GM19025 (cell line): ENCODE measurements around the gene LIMS4.
A peak's percentile ranks its signal among the peaks of the same experiment; 100 is the strongest.
"Not testable (repeated sequence)": the region's sequence is repeated elsewhere in the genome, so short reads cannot be mapped to it uniquely, and the experiment has no call there.

Experiments used
- ATAC-seq: cut with Tn5 transposase; IDR thresholded peaks from one replicate; pipeline ENCODE4 v1.9.1; 2021; ENCODE audit warnings: mild to moderate bottlenecking, low read depth, moderate library complexity; ENCODE audit not compliant: unreplicated experiment

LIMS4 gene, protein sequence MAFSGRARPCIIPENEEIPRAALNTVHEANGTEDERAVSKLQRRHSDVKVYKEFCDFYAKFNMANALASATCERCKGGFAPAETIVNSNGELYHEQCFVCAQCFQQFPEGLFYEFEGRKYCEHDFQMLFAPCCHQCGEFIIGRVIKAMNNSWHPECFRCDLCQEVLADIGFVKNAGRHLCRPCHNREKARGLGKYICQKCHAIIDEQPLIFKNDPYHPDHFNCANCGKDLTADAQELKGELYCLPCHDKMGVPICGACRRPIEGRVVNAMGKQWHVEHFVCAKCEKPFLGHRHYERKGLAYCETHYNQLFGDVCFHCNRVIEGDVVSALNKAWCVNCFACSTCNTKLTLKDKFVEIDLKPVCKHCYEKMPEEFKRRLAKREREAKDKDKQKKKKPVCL

DNA sequence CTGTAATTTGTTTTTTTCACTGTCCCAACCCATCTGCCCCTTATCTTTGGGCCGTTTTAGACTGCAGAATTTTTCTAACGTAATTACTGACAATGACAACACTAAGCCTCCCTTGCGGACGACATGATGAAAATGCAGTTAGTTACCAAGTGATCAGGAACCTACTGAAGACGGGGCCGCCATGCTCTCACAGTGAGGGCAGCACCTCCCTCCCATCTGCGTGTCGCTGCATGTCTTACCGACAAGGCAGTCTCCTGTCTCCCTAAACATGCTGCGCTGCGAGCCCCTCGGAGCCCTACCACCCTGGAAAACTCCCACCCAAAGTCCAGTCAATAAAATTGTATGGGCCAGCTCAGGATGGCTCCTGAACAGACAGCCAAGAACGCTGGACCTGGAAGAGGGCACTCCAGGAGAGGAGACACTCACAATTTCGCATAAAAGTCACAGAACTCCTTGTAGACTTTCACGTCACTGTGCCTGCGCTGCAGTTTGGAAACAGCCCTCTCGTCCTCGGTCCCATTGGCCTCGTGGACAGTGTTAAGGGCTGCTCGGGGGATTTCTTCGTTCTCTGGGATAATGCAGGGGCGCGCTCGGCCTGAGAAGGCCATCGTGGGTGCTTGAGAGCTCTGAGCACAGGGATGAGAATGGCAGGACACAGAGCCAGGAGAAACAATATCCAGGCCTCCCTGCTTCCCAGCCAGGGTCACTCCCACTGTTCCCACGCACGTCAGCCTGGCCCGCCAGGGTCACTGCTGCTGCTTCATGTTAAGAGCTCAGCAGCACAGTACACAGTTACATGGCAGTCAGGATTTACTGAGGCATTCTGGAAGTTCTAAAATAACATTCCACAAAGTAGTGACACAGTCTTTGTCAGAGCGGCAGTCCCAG, at the start of gene LIMS4:
TSS of gene LIMS4 (minus strand) at position 646 of the 888 bp plus-strand sequence. CDS start at position 608, 38 bp downstream.
- ATAC-seq, result not testable (repeated sequence)

DNA sequence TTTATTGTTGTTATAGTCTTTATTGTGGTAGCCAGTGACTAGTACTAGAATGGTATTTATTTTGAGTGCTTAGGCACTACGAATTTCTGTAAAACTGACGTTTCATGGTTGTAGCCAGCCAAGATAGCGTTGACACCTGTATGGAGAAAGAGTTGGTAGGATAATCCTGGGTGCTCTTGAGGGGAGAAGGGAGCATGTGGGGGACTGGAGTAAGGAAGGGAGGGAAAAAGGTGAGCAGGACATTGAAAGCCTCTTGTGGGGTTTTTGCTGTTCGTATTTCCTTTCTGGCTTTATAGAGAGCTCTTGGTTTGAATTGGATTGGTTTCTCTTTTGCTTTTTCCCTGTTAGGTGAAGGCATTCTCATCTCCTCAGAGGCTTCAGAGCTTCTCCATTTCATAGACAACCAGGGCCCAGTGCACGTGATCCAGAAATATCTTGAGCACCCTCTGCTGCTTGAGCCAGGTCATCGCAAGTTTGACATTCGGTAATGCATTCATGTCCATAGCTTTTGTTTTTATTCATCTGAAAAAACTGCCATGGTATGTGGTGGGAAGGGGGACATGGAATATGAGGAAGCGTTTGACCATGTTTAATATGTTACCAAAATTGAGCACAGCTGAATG, 27.2 kb upstream of the LIMS4 start:
- ATAC-seq, result peak; percentile 55

DNA sequence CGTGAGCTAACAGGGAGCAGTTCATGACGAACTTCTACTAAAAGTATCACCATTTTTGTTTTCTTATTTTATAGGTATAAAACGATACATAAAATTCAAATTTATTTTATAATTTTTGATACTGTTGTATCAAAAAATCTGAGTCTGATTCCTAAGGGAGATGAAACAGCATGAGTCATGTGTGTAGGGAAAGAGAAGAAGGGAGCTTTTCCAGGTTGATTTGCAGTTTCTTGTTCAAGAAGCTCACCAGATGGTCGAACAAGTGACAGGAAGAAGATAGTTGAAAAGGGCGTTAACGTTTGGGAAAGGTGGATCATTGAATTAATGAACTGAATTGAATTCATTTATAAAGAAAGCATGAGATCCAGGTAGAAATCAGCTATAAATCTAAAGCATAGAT, 23.4 kb upstream of the LIMS4 start:
- not testable (repeated sequence) for ATAC-seq

DNA sequence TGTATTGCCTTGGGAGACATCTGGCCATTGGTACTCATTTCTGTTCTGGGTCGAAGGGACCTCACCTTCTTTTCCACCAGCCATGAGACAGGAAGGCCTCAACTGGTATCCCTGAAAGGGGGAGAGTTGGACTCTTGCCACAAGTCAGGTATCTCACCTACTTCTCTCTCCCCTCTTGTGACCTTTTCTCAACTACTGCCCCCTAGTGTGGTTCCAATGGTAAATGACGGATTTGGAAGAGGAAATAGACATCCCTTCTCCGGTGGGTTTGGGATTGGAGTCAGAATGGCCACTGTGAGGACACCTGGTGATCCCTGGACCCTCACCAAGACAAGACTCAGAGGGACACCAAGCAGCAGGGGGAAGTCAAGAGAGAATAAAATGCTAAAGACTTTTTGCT, 21.9 kb upstream of the LIMS4 start:
- not testable (repeated sequence) for ATAC-seq

DNA sequence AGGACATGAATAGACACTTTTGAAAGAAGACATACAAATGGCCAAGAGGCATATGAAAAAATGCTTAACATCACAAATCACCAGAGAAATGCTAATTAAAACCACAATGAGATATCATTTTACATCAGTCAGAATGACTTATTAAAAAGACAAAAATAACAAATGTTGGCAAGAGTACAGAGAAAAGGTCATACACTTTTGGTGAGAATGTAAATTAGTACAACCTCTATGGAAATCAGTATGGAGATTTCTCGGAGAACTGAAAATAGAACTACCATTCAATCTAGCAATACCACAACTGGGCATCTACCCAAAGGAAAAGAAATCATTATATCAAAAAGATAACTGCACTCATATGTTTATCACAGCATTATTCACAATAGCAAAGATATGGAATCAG, 16.4 kb upstream of the LIMS4 start:
- not testable (repeated sequence) for ATAC-seq

DNA sequence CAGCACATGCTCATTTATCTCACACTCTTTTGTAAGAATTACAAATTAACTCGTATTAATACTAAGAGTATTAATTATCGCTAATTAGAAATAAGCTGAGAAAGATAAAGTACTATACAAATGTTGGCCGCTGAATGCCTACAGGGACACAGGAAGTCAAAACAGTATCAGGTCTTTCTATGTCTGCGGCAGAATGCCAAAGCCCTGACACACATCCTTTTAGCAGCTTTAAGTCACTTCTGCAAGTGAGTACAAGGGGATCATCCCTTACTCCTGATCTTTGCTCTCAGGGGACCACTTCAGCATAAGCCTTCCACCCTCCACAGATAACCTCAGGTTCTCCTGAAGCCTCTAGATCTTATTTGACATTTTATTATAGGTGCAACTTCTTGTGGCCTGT, 10.1 kb upstream of the LIMS4 start:
- ATAC-seq, result not testable (repeated sequence)

DNA sequence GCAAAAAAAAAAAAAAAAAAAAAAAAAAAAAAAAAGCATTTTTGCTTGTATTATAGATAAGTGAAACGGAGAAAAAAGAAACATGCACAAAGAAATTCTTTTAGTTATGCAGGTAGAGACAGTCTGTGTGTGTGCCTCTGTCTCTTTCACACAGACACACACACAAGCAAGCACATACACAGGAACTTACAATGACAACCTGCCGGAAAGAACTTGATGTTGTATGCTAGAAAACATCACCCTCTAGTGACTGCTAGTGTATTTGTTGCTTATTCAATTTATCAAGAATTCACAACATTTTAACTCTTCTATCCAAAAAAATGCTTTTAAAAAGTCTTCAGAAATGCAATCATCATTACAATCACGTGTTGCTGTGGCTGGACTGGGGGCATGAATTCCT, 8.6 kb upstream of the LIMS4 start:
- not testable (repeated sequence) for ATAC-seq

DNA sequence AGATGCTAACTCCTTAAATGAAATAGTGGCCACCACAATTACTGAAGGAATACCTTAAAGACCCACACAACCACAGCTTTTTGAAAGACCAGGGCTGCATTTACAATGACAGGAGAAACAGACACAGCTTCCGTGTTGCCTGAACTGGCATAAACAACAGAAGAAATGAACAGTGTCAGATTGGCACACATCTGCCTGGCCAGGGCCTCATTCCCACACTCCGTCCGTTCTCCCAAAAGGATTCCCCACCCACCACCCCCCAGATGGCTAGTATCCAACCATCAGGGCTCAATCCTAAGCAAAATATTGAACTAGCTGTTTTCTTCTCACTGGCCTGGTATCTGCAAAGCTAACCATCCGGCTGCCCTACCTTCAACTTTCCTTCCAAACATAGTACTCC, 7.5 kb upstream of the LIMS4 start:
- not testable (repeated sequence) for ATAC-seq

DNA sequence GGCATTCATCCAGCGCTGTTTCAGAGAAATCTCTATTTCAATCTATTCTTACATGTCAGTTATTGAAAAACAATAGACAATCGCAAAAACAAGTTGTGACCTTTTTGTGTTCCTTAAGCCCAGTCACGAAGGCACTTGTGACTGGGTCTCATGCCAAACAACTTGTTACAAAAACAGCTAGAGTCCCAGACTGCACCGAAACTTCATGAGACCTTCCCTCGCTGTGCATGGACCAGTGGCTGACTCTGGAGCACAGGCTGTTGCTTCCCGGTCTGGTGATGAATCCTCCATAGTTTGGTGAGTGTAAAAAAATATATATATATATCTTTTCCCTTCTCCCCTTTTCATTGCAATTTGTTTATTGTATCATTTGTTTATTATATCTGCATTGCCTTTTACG, 4.8 kb upstream of the LIMS4 start:
- not testable (repeated sequence) for ATAC-seq

DNA sequence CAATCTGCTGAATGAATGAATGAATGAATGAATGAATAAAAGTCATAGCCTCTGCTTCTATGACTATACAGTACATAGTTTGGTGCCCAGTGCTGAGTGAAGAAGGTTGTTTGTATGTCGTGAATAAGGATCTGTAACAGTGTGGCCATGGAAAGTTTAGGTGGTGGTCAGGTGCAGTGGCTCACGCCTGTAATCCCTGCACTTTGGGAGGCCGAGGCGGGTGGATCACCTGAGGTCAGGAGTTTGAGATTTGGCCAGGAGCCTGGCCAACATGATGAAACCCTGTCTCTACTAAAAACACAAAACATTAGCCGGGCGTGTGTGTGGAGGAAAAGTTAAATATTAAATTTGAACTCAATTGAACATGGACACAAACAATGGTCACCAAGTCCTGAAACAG, 4.3 kb upstream of the LIMS4 start:
- ATAC-seq, result not testable (repeated sequence)

DNA sequence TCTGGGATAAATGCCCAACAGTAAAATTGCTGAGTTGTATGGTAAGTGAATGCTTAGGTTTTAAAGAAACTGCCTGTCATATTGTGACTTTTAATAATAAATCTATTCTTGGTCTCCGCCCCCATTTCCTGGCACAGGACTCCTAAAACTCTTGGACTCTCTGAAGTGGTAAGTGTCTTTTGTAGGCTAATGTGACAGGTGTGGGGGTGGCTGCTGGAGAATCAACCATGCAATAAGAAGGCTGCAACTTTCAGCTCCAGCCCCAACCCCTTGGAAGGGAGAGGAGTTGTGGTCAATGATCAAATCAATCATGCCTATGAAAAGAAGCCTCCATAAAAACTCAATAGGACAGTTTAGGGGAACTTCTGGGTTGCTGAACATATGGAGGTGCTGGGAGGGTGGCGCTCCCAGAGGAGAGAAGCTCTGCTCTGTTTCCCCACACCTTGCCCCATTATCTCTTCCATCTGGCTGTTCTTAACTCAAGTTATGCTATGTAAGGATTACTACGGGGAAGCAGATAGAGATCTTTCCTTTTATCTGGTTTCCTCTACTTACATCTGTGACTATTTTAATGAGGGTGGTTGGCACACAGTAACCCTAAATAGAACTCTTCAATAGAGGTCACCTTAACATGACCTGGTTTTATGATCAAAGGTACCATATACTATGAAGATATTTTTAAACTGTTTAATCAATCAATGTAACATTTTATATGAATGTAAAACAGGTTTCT, 3.2 kb upstream of the LIMS4 start:
- ATAC-seq, result not testable (repeated sequence)

DNA sequence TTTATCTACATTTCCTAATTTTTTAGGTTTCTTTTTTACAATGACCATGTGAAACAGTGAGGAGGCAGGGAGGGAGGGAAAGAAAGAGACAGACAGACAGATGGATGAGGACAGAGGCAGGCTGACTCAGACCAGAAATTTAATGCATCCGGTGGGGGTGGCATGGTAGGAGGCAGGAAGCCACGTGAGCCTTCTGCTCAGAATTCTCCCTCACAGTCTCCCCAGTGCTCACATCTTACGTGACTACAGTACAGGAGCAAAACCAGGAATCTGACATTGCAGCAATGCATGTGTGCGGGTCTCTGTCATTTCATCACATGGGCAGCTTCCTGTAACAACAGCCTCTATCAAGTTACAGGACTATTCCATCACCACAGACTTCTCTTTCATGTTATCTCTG, 2.3 kb upstream of the LIMS4 start:
- peak; percentile 97 for ATAC-seq

DNA sequence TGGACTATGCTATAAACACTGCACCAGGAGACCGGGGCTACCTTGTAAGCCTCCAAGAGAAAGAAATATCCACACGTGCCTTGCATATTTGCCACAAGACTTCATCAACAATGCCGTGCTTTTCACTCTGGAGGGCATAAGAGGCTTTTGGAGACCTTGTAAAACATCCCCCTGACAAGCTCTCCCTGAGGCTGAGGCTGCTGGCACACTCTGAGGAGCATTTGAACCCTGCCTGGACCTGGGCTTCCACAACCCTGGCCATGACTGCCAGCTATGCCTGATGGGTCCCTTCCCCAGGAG, 393 bp upstream of the LIMS4 start:
- ATAC-seq, result not testable (repeated sequence)

DNA sequence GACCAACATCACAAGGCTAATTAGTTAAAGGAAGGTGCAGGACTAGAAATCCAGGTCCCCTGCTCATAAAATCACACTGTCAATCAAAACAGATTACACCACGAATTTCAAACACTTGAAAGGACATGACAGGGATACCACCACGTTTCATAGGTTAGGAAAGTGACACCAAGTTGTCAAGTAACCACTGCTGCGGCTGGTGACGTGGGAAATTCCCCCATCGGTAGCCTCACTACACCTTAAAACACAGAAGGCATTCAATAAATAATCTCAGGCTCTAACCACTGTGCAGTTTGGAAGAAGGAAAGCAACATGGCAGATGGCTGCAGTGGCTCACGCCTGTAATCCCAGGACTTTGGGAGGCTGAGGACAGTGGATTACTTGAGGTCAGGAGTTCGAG, 3.7 kb downstream of the LIMS4 start:
- not testable (repeated sequence) for ATAC-seq

DNA sequence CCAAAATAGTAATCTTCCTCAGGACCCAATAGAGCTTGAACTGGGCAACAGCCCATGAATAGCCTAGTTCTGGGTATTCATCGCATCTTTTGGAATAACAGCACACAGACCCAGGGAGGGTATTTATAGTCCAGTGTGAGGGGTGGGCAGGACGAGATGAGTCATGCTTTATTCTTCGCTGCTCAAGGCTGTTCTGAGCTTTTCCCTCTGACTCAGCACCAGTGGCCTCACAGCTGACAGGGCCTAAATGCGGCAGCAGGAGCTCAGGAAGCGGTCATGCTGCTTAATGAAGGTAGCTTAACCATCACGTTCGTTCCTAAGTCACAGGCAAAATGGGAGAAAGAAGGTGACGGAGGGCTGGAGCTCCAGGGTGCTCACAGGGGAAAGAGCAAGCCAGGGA, 7.3 kb downstream of the LIMS4 start:
- peak; percentile 83 for ATAC-seq

DNA sequence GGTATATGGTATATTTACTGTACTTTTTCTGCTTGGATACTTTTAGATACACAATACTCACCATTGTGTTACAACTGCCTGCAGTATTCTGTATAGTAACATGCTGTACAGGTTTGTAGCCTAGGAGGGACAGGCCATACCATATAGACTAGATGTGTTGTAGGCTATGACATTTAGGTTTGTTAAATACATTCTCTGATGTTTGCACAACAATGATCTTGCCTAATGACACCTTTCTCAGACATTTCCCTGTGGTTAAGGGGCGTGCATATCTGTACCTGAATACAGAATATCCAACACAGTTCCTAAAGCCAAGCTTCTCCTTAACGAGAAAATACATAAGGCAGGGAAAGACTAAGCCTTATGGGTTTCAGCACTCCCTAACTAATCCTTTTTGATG, 10.2 kb downstream of the LIMS4 start:
- not testable (repeated sequence) for ATAC-seq

DNA sequence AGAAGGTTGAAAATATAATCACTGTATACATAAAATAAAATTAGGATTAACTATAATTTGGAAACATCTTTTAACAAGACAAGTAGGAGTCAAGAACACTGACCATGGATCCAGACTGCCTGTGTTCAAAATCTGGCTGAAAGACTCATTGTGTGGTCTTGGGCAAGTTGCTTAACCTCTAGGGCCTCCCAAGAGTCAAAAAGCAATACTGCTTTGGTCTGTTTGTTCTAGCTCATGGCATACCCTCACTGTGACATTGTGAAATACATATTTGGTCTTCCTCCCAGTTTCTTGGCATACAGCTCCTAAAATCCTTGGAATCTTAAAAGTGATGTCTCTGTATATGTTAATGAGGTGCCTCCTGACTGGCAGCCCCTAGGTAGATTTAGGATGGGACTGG, 12.3 kb downstream of the LIMS4 start:
- ATAC-seq, result not testable (repeated sequence)

DNA sequence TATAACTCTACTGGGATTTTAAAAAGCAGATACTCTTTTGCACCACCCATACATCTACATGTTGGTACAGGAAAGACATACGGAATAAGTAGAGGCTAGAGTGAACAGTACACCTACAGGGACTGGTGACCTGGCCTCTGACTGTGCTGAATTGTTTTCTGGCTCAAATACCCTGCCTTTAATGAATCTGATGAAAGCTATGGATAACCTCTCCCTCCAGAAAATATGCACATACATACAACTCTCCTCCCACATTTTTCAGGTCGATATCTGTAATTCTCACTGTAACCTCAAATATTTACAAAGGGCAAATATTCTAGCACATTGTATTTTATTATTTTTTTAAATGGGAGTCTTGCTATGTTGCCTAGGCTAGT, 15.4 kb downstream of the LIMS4 start:
- ATAC-seq, result not testable (repeated sequence)

DNA sequence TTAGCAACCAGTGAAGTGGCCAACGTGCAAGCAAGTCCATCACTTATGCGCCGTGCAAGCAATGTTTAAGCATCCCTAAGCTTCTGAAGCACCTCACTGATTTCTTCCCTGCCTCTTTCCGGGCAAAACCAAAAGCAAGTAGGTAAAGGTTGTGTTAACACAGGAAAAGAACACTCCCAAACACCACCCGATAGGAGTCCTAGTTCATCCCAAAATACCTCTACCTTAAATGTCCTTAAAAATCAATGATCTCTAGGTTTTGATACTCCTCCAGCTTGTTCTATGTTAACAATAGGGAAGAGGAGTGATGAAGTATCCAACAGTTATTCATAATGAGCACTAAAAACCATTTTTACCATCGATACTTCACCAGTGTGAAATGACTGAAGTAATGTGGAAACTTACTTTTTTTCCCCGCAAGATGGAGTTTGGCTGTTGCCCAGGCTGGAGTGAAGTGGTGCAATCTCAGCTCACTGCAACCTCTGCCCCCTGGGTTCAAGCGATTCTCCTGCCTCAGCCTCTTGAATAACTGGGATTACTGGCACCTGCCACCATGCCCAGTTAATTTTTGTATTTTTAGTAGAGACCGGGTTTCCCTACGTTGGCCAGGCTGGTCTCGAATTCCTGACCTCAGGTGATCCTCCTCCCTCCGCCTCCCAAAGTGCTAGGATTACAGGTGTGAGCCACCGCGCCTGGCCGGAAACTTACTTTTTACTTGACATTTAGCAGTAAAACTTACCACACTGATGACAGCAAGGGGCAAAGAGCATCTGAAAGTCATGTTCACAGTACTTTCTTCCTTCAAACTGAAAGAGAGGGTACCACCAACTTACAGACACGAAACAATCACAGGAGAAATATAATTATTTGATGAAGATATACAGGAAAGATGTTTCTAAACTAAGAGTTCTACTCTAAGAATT, 16.1 kb downstream of the LIMS4 start:
- not testable (repeated sequence) for ATAC-seq
